HK-2 (cell line): ENCODE measurements around the gene KPRP.

Source experiments
- DNase-seq: peaks from one replicate; pipeline ENCODE4 v3.0.0-alpha.2; 2018; ENCODE audit not compliant: unreplicated experiment

The KPRP gene

DNA sequence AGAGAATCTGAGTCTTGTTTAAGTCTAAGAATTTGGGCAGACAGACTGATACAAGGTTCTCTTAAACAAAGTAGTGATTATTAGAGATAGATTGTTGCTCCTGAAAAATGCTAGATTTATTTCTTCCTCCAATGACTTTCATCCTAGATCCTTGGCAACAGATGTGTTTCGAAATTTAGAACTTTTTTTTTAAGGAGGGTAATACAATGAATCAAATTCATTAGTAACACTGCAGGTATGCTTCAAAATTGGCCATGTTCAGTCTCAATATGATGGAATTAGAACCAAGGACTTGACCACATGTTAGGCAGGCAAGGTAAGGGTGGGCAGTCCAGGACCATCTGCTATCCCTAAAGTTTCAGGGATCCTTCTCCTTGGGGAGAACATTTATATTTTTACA, 12.6 kb downstream of the KPRP start:
- DNase-seq: no peak

DNA sequence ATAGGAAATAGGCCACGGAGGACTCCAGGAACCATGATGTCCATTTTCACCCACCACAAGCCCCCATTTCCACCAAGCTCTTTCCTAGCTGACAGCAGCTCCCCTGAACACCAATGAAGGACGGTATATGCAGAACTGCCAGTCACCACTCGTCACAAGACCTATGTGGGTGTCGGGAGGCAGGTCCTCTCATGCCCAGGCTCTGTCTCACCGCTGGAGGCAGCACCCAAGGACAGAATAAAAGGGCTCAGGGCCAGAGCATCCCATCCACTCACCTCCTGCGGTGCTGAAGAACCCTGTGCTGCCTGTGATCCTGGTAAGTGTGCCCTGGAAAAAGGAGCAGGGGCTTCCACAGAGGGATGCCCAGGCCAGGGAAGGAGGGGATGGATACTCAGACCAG, 17.1 kb downstream of the KPRP start, which contains the start of gene LCE1F:
Gene LCE1F (plus strand): TSS at position 266 of the 400 bp plus-strand sequence. CDS start 1,232 bp downstream, outside the sequence.
- DNase-seq: no peak

DNA sequence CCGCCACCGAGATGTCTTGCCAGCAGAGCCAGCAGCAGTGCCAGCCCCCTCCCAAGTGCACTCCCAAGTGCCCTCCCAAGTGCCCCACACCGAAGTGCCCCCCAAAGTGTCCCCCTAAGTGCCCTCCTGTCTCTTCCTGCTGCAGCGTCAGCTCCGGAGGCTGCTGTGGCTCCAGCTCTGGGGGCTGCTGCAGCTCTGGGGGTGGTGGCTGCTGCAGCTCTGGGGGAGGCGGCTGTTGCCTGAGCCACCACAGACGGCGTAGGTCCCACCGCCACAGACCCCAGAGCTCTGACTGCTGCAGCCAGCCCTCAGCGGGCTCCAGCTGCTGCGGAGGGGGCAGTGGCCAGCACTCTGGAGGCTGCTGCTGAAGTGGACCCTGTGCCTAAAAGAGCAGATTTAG, 18.5 kb downstream of the KPRP start:
- DNase-seq: no peak

DNA sequence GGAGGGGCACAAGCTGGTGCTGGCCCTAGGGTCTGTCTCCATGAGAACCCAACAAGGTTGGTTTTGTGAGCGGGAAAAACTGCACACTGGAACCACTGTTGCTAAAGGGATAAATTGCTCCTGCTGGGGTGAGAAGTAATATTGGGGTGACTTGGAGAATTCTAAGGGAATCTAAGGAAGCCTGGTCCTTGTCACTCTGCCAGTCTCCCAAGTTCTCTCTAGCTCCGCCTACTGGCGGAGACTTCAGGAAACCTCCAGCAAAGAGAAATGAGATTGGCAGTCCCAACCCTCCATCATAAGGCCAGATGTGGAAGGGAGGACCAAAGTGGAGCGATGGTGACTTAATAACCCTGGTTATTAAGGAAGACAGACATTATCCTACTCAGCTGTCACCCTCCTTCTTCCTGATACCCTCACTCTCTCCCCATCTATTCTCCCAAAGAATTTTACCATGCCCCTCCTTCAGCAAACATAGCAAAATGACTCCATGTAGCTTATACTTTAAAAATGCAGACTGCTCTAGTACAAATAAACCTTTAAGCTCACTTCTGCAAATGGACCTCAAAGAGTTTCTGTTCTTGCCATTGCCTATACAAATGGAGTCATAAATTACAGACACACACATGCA, 19.8 kb downstream of the KPRP start:
- no peak for DNase-seq

DNA sequence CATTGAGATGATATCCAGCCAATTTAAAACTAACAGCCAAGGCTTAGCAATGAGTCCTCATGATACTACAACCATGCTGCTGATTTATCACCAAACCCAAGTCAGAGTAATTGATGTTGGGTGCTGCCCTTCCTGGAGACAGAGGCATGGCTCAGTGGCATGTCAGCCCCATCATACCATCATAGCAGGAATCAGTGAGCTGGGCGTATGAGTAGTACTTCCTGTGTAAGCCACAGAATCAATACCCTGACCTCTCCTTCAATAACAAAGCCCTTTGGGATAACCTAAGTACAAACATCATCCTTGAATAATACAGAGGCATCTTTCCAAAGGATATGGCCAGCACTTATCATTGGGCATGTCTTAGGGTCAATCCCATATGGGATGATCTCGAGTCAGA, 25.3 kb downstream of the KPRP start:
- no peak for DNase-seq

GRCh38 chr1:152786077-152786476, 28.3 kb downstream of the KPRP start, which contains the start of gene LCE1E:
Gene LCE1E, plus strand, starts transcription at chr1:152786257. Its CDS starts 1,043 bp downstream, at chr1:152787300.
- DNase-seq: no peak

- no peak for DNase-seq
Measured at GRCh38 chr1:152795686-152796085, 37.9 kb downstream of the KPRP start.

GRCh38 chr1:152796421-152796820, 38.6 kb downstream of the KPRP start, which contains the start of gene LCE1D:
Gene LCE1D, plus strand, starts transcription at chr1:152796721. Its CDS starts 1,074 bp downstream, at chr1:152797795.
- DNase-seq: no peak

DNA sequence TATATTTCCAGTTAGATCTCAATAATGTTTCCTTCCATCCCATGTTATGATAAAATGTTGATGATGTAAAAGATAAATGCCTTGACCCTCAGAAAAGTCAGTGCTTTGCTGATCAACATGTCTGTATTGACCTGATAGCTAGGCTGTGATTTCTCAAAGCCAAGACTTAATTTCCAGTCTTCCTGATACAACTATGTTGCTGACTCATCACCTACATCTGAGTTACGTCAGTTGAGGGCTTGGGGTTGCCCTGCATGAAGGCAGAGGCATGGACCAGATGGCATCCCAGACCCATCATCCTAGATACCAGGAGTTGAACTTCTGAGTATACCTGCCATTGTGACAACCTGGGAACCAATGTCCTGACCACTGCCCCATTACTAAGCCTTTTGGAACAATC, 43.5 kb downstream of the KPRP start:
- no peak for DNase-seq

GRCh38 chr1:152806576-152806975, 48.8 kb downstream of the KPRP start, which contains the start of gene LCE1C:
Gene LCE1C, minus strand, starts transcription at chr1:152806651. Its CDS starts 1,173 bp downstream, at chr1:152805478.
- no peak for DNase-seq

DNA sequence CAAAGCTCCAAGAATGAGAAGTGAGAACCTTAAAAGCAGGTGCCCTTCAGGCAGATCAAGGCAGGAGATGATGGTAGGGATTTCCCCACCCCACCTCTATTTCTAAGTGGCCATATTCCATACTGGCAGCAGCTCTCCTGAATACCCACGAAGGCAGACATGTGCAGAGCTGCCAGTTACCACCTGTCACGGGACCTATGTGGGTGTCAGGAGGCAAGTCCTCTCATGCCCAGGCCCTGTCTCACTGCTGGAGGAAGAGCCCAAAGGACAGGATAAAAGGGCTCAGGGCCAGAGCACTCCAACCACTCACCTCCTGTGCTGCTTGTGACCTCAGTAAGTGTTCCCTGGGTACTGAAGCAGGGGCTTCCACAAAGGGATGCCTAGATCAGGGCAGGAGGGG, 53.2 kb downstream of the KPRP start:
- DNase-seq: no peak
